ENCODE results near the gene IFT172.
"Not testable (repeated sequence)": the region's sequence is repeated elsewhere in the genome, so short reads cannot be mapped to it uniquely, and the experiment has no call there.

Gene IFT172

GRCh38 chr2:27489498-27490397, at the start of gene IFT172:
Gene IFT172, minus strand, starts transcription at chr2:27489743. Its CDS starts 90 bp downstream, at chr2:27489653.
- peak; percentile 99 for DNase-seq (ENCODE audit: low read depth)

GRCh38 chr2:27538839-27539450, 49.4 kb upstream of the IFT172 start:
- DNase-seq (ENCODE audit: low read depth) = not testable (repeated sequence)

GRCh38 chr2:27537287-27537686, 47.7 kb upstream of the IFT172 start:
- DNase-seq (ENCODE audit: low read depth) = no peak

- no peak for DNase-seq (ENCODE audit: low read depth)
These were observed 42.4 kb upstream of the IFT172 start for GRCh38 chr2:27531983-27532382.

- peak; percentile 4 for DNase-seq (ENCODE audit: low read depth)
These were observed 37.6 kb upstream of the IFT172 start for GRCh38 chr2:27527182-27527581.

GRCh38 chr2:27522400-27522945, 32.9 kb upstream of the IFT172 start:
- no peak for DNase-seq (ENCODE audit: low read depth)

GRCh38 chr2:27520316-27520715, 30.8 kb upstream of the IFT172 start:
- DNase-seq (ENCODE audit: low read depth) = no peak

GRCh38 chr2:27518782-27519113, 29.2 kb upstream of the IFT172 start:
- DNase-seq (ENCODE audit: low read depth) = no peak

GRCh38 chr2:27518113-27518781, 28.7 kb upstream of the IFT172 start:
- no peak for DNase-seq (ENCODE audit: low read depth)

GRCh38 chr2:27509326-27509725, 19.8 kb upstream of the IFT172 start:
- peak; percentile 9 for DNase-seq (ENCODE audit: low read depth)

GRCh38 chr2:27507293-27507692, 17.8 kb upstream of the IFT172 start:
- DNase-seq (ENCODE audit: low read depth) = no peak

GRCh38 chr2:27506587-27506986, 17.0 kb upstream of the IFT172 start:
- no peak for DNase-seq (ENCODE audit: low read depth)

- DNase-seq (ENCODE audit: low read depth) = peak; percentile 16
These were observed 12.6 kb upstream of the IFT172 start for GRCh38 chr2:27502142-27502541.

GRCh38 chr2:27501042-27501441, 11.5 kb upstream of the IFT172 start:
- no peak for DNase-seq (ENCODE audit: low read depth)

- DNase-seq (ENCODE audit: low read depth) = no peak
These were observed 9.4 kb upstream of the IFT172 start for GRCh38 chr2:27498975-27499374.

GRCh38 chr2:27497288-27497627, 7.7 kb upstream of the IFT172 start:
- DNase-seq (ENCODE audit: low read depth) = no peak

GRCh38 chr2:27496357-27497287, 7.1 kb upstream of the IFT172 start, which contains the start of gene GCKR:
Gene GCKR, plus strand, starts transcription at chr2:27496839. Its CDS starts 66 bp downstream, at chr2:27496905.
- peak; percentile 61 for DNase-seq (ENCODE audit: low read depth)

- DNase-seq (ENCODE audit: low read depth) = no peak
These were observed 6.4 kb upstream of the IFT172 start for GRCh38 chr2:27495840-27496356.

- DNase-seq (ENCODE audit: low read depth) = peak; percentile 31
These were observed 5.5 kb upstream of the IFT172 start, which contains the start of gene FNDC4 for GRCh38 chr2:27494944-27495554. Gene FNDC4, minus strand, starts transcription at chr2:27495200. Its CDS starts 521 bp downstream, at chr2:27494679.

- peak; percentile 66 for DNase-seq (ENCODE audit: low read depth)
These were observed 4.9 kb upstream of the IFT172 start for GRCh38 chr2:27494284-27494943.
